ENCODE measurements around the gene TSGA10IP. TPM values are rescaled to one million over a fixed set of nuclear protein-coding genes. Genes with fewer than 3 reads are reported as not detected.

Gene TSGA10IP
- total RNA-seq, 6 donors from 2014 or later, result 0.17 to 0.92 TPM; not detected in 4

- TF ChIP-seq EP300 (IDR thresholded peaks at IDR 0.05), result no peak
- no peak for TF ChIP-seq POLR2AphosphoS5 (IDR thresholded peaks at IDR 0.05)
- TF ChIP-seq CTCF (IDR thresholded peaks at IDR 0.05), result no peak
- no peak for TF ChIP-seq POLR2A (IDR thresholded peaks at IDR 0.05)
- no peak overlapping the region for H3K4me3 ChIP-seq
- H3K9me3 ChIP-seq, result no peaks in the 10 kb centered on the region
- H3K27ac ChIP-seq, result no peak overlapping the region
- H3K4me1 ChIP-seq, result peaks cover 26 to 31% (median 27%) of the 10 kb centered on the region in 4 donors
- DNase-seq (no peak), ATAC-seq (ENCODE audit: low FRiP score in 2 of 2) (no peak)
- 92 to 95% methylated on average over 9 to 10 of the region's 10 CpGs for WGBS, 2 donors
- H3K27me3 ChIP-seq, result no peaks in the 10 kb centered on the region
- H3K36me3 ChIP-seq, result peaks cover 0 to 25% (median 11%) of the 10 kb centered on the region in 4 donors
These were observed 23.4 kb upstream of the TSGA10IP start for GRCh38 chr11:65921876-65922275.

GRCh38 chr11:65922565-65922964 is 22.7 kb upstream of the TSGA10IP start:
- H3K27ac ChIP-seq, result no peak overlapping the region
- TF ChIP-seq POLR2AphosphoS5 (IDR thresholded peaks at IDR 0.05) (no peak), EP300 (IDR thresholded peaks at IDR 0.05) (no peak), CTCF (IDR thresholded peaks at IDR 0.05) (no peak), POLR2A (IDR thresholded peaks at IDR 0.05) (no peak)
- WGBS, 2 donors, result 63% methylated on average over 3 of the region's 3 CpGs; no CpG with 5 or more reads in 1 of the 2 donors

GRCh38 chr11:65925397-65925796 is 19.9 kb upstream of the TSGA10IP start:
- 73 to 84% methylated on average over 2 of the region's 2 CpGs for WGBS, 2 donors

More at GRCh38 chr11:65922565-65922964, 22.7 kb upstream of the TSGA10IP start:
- Histone ChIP-seq H3K4me1 (peaks cover 19 to 24% (median 21%) of the 10 kb centered on the region in 4 donors), H3K4me3 (no peak overlapping the region), H3K27me3 (no peaks in the 10 kb centered on the region), H3K9me3 (no peaks in the 10 kb centered on the region), H3K36me3 (peaks cover 0 to 21% (median 11%) of the 10 kb centered on the region in 4 donors)
- DNase-seq (no peak), ATAC-seq (ENCODE audit: low FRiP score in 2 of 2) (no peak)

GRCh38 chr11:65927904-65928397 is 17.3 kb upstream of the TSGA10IP start:
- 36 to 45% methylated on average over 9 of the region's 9 CpGs for WGBS, 2 donors
- Histone ChIP-seq H3K27ac (peak overlapping the region; percentile 52 to 76 (median 66)), H3K4me3 (peak overlapping the region in 3 of 4 donors; percentile 6 to 31 (median 13)), H3K4me1 (peaks cover 0 to 9% (median 5%) of the 10 kb centered on the region in 4 donors), H3K36me3 (peaks cover 0 to 9% (median 6%) of the 10 kb centered on the region in 4 donors), H3K9me3 (no peaks in the 10 kb centered on the region), H3K27me3 (no peaks in the 10 kb centered on the region)
- ATAC-seq (ENCODE audit: low FRiP score in 2 of 2) (peak in 1 of 2 donors; percentile 67), DNase-seq (peak in 1 of 2 donors; percentile 57)
- TF ChIP-seq POLR2AphosphoS5 (IDR thresholded peaks at IDR 0.05) (no peak), CTCF (IDR thresholded peaks at IDR 0.05) (no peak), EP300 (IDR thresholded peaks at IDR 0.05) (no peak), POLR2A (IDR thresholded peaks at IDR 0.05) (no peak)

More at GRCh38 chr11:65925397-65925796, 19.9 kb upstream of the TSGA10IP start:
- no peak for TF ChIP-seq POLR2A (IDR thresholded peaks at IDR 0.05)
- TF ChIP-seq EP300 (IDR thresholded peaks at IDR 0.05), result no peak
- no peak for TF ChIP-seq CTCF (IDR thresholded peaks at IDR 0.05)
- TF ChIP-seq POLR2AphosphoS5 (IDR thresholded peaks at IDR 0.05), result no peak
- DNase-seq, result no peak
- H3K4me3 ChIP-seq, result no peak overlapping the region
- no peak overlapping the region for H3K27ac ChIP-seq
- H3K9me3 ChIP-seq, result no peaks in the 10 kb centered on the region
- no peaks in the 10 kb centered on the region for H3K27me3 ChIP-seq
- H3K36me3 ChIP-seq, result peaks cover 0 to 21% (median 11%) of the 10 kb centered on the region in 4 donors
- H3K4me1 ChIP-seq, result peaks cover 8 to 20% (median 14%) of the 10 kb centered on the region in 4 donors
- ATAC-seq (ENCODE audit: low FRiP score in 2 of 2), result no peak

- no peak for DNase-seq
These were observed 16.6 kb upstream of the TSGA10IP start for GRCh38 chr11:65928667-65929066.

More at GRCh38 chr11:65928667-65929066, 16.6 kb upstream of the TSGA10IP start:
- peak overlapping the region in 2 of 4 donors; percentile 9 to 76 for H3K27ac ChIP-seq
- WGBS, 2 donors, result 53 to 70% methylated on average over 6 of the region's 6 CpGs
- no peak for ATAC-seq (ENCODE audit: low FRiP score in 2 of 2)
- H3K4me1 ChIP-seq, result peaks cover 0 to 9% (median 5%) of the 10 kb centered on the region in 4 donors
- TF ChIP-seq EP300 (IDR thresholded peaks at IDR 0.05), result no peak
- no peak for TF ChIP-seq POLR2AphosphoS5 (IDR thresholded peaks at IDR 0.05)
- no peak for TF ChIP-seq CTCF (IDR thresholded peaks at IDR 0.05)
- TF ChIP-seq POLR2A (IDR thresholded peaks at IDR 0.05), result no peak
- peaks cover 0 to 2% (median 0%) of the 10 kb centered on the region in 4 donors for H3K36me3 ChIP-seq
- no peak overlapping the region for H3K4me3 ChIP-seq
- H3K9me3 ChIP-seq, result no peaks in the 10 kb centered on the region
- no peaks in the 10 kb centered on the region for H3K27me3 ChIP-seq

All from upper lobe of left lung (tissue), 6 donors.